C4-2B (cell line): ENCODE results near the gene ADIPOR2.
"Not testable (repeated sequence)": the region's sequence is repeated elsewhere in the genome, so short reads cannot be mapped to it uniquely, and the experiment has no call there.

Experiments
- ZFX ChIP-seq: fragments of 450-650 bp; IDR thresholded peaks from 2 replicates; pipeline ENCODE4 v1.6.1; 2017
- TF ChIP-seq, protein P1 (sequence below): fragments of 450-650 bp; conservative IDR thresholded peaks from 2 replicates; pipeline ENCODE4 v1.5.1; 2017; ENCODE audit warnings: mild to moderate bottlenecking

DNA sequence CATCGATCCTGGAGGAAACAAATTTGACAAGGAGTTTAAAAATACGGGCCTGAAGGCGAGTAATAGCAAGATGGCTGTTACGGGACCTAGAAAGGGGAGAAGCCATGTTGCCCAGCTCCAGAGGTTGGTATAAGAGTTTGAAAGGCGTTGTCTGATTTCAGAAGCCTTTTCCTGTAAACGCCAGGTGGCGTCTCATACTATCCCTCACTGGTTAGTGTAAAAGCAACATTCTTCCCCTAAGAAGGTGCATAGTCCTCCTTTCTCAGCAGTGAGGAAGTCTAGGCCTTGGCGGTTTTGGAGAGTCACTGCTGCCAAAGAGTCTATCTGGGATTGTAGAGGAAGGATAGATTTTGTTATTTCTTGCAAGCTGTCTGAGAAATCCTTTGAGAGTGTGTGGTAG lies 20.0 kb downstream of the ADIPOR2 start:
- TF ChIP-seq, protein P1, sequence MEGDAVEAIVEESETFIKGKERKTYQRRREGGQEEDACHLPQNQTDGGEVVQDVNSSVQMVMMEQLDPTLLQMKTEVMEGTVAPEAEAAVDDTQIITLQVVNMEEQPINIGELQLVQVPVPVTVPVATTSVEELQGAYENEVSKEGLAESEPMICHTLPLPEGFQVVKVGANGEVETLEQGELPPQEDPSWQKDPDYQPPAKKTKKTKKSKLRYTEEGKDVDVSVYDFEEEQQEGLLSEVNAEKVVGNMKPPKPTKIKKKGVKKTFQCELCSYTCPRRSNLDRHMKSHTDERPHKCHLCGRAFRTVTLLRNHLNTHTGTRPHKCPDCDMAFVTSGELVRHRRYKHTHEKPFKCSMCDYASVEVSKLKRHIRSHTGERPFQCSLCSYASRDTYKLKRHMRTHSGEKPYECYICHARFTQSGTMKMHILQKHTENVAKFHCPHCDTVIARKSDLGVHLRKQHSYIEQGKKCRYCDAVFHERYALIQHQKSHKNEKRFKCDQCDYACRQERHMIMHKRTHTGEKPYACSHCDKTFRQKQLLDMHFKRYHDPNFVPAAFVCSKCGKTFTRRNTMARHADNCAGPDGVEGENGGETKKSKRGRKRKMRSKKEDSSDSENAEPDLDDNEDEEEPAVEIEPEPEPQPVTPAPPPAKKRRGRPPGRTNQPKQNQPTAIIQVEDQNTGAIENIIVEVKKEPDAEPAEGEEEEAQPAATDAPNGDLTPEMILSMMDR = not testable (repeated sequence)
- TF ChIP-seq ZFX = not testable (repeated sequence)
